Epithelial cell of proximal tubule (primary cell): Measurements from ENCODE around the gene RDM1. TPM values are rescaled to one million over a fixed set of nuclear protein-coding genes. Genes with fewer than 3 reads are reported as not detected.
"Not testable (repeated sequence)": the region's sequence is repeated elsewhere in the genome, so short reads cannot be mapped to it uniquely, and the experiment has no call there.

Experiments
- DNase-seq: peaks from one replicate; pipeline ENCODE4 v3.0.0-alpha.2; 2011; ENCODE audit warnings: low read depth
- H3K4me3 ChIP-seq: 2 replicates; pipeline ENCODE4 v1.5.1; 2011; ENCODE audit warnings: low read depth, mild to moderate bottlenecking, low read length
- CTCF ChIP-seq: conservative IDR thresholded peaks from 2 replicates; pipeline ENCODE4 v1.5.1; 2012; ENCODE audit warnings: low read depth, mild to moderate bottlenecking, low read length
- total RNA-seq: library from RNA; depleted of rRNA; stranded (reverse); fragments of >200 nt; gene quantifications from 2 replicates; pipeline ENCODE4 v1.2.3, GENCODE V29; 2015

RDM1 gene
- total RNA-seq, 1 donor from 2014 or later, result 4.0 TPM

- TF ChIP-seq CTCF, result no peak
- no peak for DNase-seq
- no peak overlapping the region for H3K4me3 ChIP-seq
Measured at GRCh38 chr17:35900708-35901480, 29.7 kb downstream of the RDM1 start.

GRCh38 chr17:35900280-35900679, 30.3 kb downstream of the RDM1 start:
- DNase-seq, result no peak
- TF ChIP-seq CTCF, result no peak
- H3K4me3 ChIP-seq, result no peak overlapping the region

- no peak overlapping the region for H3K4me3 ChIP-seq
- no peak for DNase-seq
- no peak for TF ChIP-seq CTCF
Measured at GRCh38 chr17:35898283-35899070, 32.1 kb downstream of the RDM1 start.

- not testable (repeated sequence) for H3K4me3 ChIP-seq, DNase-seq
Measured at GRCh38 chr17:35897772-35898171, 32.8 kb downstream of the RDM1 start.

- DNase-seq, result no peak
- no peak overlapping the region for H3K4me3 ChIP-seq
- TF ChIP-seq CTCF, result no peak
Measured at GRCh38 chr17:35895636-35896587, 34.7 kb downstream of the RDM1 start.

DNA sequence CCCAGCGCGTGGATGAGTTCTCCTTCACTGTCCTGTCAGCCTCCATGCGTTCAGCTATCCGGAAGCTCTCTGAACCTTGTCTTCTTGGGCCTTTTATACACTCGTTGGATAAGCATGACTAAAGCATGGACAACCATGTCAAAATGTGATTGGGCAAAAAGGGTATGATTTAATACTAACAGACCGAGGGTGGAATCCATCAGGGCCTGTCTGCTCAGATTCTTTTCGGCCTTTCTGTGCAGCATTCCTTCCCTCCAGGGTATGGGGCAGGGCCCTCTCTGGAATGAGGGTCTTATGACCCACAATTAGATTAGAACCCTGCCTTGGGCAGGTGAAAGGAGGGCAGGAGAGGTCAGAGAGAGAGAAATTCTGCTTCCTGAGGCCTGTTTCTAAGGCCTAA, 36.4 kb downstream of the RDM1 start:
- DNase-seq, result no peak
- no peak for TF ChIP-seq CTCF
- no peak overlapping the region for H3K4me3 ChIP-seq

- no peak overlapping the region for H3K4me3 ChIP-seq
- DNase-seq, result no peak
- TF ChIP-seq CTCF, result no peak
Measured at GRCh38 chr17:35893751-35894150, 36.8 kb downstream of the RDM1 start.
